ENCODE measurements around the gene ATXN2. TPM values are rescaled to one million over a fixed set of nuclear protein-coding genes. Genes with fewer than 3 reads are reported as not detected.
"Not testable (repeated sequence)": the region's sequence is repeated elsewhere in the genome, so short reads cannot be mapped to it uniquely, and the experiment has no call there.

The ATXN2 gene
- total RNA-seq, 1 donor from 2014 or later = 66.8 TPM

DNA sequence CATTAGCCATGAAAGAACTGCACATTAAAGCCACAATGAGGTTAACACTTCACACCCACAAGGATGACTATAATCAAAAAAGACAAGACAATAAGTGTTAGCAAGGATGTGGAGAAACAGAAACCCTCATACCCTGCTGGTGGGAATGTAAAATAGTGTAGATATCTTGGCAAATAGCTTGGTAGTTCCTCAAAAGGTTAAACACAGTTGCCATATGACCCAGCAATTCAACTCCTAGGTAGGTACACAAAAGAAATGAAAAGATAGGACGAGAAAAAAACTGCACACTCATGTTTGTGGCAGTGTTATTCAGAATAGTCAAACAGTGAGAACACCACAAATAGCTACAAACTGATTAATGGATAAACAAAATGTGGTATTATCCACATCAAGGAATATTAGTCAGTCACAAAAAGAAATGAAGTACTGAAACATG, 93.5 kb downstream of the ATXN2 start:
- H3K36me3 Mint-ChIP-seq (ENCODE audit: low read depth) = peaks cover 23% of the 10 kb centered on the region
- H3K27me3 Mint-ChIP-seq (ENCODE audit: low read depth) = no peaks in the 10 kb centered on the region
- TF ChIP-seq, protein P1, sequence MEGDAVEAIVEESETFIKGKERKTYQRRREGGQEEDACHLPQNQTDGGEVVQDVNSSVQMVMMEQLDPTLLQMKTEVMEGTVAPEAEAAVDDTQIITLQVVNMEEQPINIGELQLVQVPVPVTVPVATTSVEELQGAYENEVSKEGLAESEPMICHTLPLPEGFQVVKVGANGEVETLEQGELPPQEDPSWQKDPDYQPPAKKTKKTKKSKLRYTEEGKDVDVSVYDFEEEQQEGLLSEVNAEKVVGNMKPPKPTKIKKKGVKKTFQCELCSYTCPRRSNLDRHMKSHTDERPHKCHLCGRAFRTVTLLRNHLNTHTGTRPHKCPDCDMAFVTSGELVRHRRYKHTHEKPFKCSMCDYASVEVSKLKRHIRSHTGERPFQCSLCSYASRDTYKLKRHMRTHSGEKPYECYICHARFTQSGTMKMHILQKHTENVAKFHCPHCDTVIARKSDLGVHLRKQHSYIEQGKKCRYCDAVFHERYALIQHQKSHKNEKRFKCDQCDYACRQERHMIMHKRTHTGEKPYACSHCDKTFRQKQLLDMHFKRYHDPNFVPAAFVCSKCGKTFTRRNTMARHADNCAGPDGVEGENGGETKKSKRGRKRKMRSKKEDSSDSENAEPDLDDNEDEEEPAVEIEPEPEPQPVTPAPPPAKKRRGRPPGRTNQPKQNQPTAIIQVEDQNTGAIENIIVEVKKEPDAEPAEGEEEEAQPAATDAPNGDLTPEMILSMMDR (IDR thresholded peaks at IDR 0.05) = peak; percentile 17
- no peak overlapping the region for H3K4me3 Mint-ChIP-seq (ENCODE audit: unreplicated experiment)
- H3K27ac Mint-ChIP-seq (ENCODE audit: unreplicated experiment) = no peak overlapping the region
- peaks cover 1% of the 10 kb centered on the region for H3K4me1 Mint-ChIP-seq (ENCODE audit: low read depth)
- DNase-seq (ENCODE audit: low spot score) = no peak
- H3K9me3 Mint-ChIP-seq (ENCODE audit: low read depth) = no peaks in the 10 kb centered on the region

DNA sequence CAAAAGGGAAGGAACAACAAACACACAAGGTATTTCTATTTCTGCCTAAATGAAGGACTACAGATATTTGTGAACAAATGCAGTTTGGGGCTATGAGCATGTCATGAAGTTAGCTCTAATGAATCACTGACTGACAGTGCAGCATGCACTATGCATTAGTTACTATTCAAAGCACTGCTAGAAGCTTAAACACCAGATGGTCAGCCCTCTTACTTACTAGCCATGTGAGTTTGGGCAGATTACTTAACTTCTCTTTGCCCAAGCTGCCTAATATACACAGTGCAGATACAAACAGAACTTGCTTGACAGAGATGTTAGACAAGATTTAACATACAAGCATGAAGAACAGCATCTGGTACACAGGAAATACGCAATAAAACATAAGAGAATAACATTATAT, 96.0 kb downstream of the ATXN2 start:
- Mint-ChIP-seq H3K4me3 (ENCODE audit: unreplicated experiment) (no peak overlapping the region), H3K9me3 (ENCODE audit: low read depth) (no peaks in the 10 kb centered on the region), H3K36me3 (ENCODE audit: low read depth) (peaks cover 27% of the 10 kb centered on the region), H3K4me1 (ENCODE audit: low read depth) (peaks cover 2% of the 10 kb centered on the region), H3K27me3 (ENCODE audit: low read depth) (no peaks in the 10 kb centered on the region), H3K27ac (ENCODE audit: unreplicated experiment) (no peak overlapping the region)
- TF ChIP-seq, protein P1 (IDR thresholded peaks at IDR 0.05) = no peak
- DNase-seq (ENCODE audit: low spot score) = no peak

DNA sequence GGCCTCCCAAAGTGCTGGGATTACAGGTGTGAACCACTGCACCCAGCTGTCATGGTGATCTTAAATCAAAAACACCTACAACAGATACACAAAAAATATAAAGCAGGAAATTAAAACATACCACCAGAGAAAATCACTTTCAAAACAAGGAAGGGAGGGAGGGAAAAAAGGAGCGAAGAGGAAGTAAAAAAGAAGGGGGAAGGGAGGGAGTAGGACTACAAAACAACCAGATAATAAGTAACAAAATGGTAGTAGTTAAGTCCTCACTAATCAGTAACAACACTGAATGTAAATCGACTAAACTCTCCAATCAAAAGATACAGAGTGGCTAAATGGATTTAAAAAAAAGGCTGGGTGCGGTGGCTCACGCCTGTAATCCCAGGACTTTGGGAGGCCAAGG, 104.4 kb downstream of the ATXN2 start:
- Mint-ChIP-seq H3K9me3 (ENCODE audit: low read depth) (peaks cover 6% of the 10 kb centered on the region), H3K4me3 (ENCODE audit: unreplicated experiment) (no peak overlapping the region), H3K27ac (ENCODE audit: unreplicated experiment) (peak overlapping the region; percentile 10), H3K36me3 (ENCODE audit: low read depth) (peaks cover 37% of the 10 kb centered on the region), H3K27me3 (ENCODE audit: low read depth) (no peaks in the 10 kb centered on the region), H3K4me1 (ENCODE audit: low read depth) (peaks cover 13% of the 10 kb centered on the region)
- DNase-seq (ENCODE audit: low spot score) = no peak
- TF ChIP-seq, protein P1 (IDR thresholded peaks at IDR 0.05) = no peak

DNA sequence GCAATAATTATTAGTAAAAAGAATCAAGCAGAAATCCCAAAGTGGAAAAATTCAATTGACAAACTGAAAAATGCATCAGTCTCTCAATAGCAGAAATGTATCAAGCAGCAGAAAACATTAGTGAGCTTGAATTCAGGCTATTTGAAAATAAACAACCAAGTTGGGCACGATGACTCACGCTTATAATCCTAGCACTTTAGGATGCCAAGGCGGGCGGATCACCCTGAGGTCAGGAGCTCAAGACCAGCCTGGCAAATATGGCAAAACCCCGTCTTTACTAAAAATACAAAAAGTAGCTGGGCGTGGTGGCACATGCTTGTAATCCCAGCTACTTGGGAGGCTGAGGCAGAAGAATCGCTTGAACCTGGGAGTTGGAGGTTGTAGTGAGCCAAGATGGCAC, 106.1 kb downstream of the ATXN2 start:
- peak overlapping the region; percentile 71 for H3K27ac Mint-ChIP-seq (ENCODE audit: unreplicated experiment)
- not testable (repeated sequence) for H3K4me3 Mint-ChIP-seq (ENCODE audit: unreplicated experiment); H3K9me3 Mint-ChIP-seq (ENCODE audit: low read depth); DNase-seq (ENCODE audit: low spot score); H3K27me3 Mint-ChIP-seq (ENCODE audit: low read depth)
- H3K36me3 Mint-ChIP-seq (ENCODE audit: low read depth) = peaks cover 34% of the 10 kb centered on the region
- H3K4me1 Mint-ChIP-seq (ENCODE audit: low read depth) = peaks cover 22% of the 10 kb centered on the region

DNA sequence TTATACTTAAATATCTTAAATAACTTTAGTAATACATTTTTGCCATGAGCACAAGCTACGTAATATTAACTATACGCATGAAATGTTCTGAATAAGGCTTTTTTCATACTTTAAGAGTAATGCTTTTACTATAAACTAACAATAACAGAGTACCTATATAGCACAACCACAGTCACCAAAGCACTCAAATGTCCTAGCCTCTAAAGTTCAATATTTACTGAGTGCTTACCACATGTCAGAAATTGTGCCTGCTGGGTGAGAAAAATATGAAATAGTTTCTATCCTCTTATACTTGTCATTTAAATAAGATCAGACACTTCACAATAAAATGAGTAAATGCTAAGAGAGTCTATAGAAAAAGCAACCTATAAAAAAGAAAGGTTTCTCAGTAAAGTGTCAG, 110.3 kb downstream of the ATXN2 start:
- no peaks in the 10 kb centered on the region for H3K9me3 Mint-ChIP-seq (ENCODE audit: low read depth)
- peaks cover 26% of the 10 kb centered on the region for H3K36me3 Mint-ChIP-seq (ENCODE audit: low read depth)
- TF ChIP-seq, protein P1 (IDR thresholded peaks at IDR 0.05) = no peak

DNA sequence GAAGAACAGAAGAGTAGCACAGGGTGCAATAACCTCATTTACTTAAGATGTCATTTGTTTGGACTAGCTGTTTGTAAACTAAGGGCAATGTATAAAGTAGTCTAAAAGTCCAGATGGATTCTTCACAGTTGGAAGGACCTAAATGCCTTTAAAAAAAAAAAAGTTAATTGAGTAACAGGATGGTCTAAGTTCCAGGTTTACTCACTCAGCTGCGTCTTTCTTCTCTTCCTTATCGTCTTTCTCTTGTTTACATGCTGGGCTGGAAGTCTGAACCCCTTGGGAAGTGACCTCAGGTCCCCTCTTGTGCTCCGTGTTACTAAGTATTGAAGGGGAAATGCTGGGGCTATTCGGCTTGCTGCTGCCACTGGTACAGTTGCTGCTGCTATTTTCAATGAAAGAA, 110.8 kb downstream of the ATXN2 start:
- Mint-ChIP-seq H3K4me3 (ENCODE audit: unreplicated experiment) (no peak overlapping the region), H3K4me1 (ENCODE audit: low read depth) (peaks cover 24% of the 10 kb centered on the region), H3K27ac (ENCODE audit: unreplicated experiment) (peak overlapping the region; percentile 61), H3K9me3 (ENCODE audit: low read depth) (no peaks in the 10 kb centered on the region), H3K36me3 (ENCODE audit: low read depth) (peaks cover 26% of the 10 kb centered on the region), H3K27me3 (ENCODE audit: low read depth) (no peaks in the 10 kb centered on the region)
- TF ChIP-seq, protein P1 (IDR thresholded peaks at IDR 0.05) = no peak
- DNase-seq (ENCODE audit: low spot score) = no peak

More for the DNA sequence above, 110.3 kb downstream of the ATXN2 start:
- no peak overlapping the region for H3K4me3 Mint-ChIP-seq (ENCODE audit: unreplicated experiment)
- DNase-seq (ENCODE audit: low spot score) = no peak
- H3K4me1 Mint-ChIP-seq (ENCODE audit: low read depth) = peaks cover 25% of the 10 kb centered on the region
- H3K27ac Mint-ChIP-seq (ENCODE audit: unreplicated experiment) = peak overlapping the region; percentile 9
- H3K27me3 Mint-ChIP-seq (ENCODE audit: low read depth) = no peaks in the 10 kb centered on the region

All from chondrocyte (in vitro differentiated cells).